Measurements from ENCODE around the gene PIAS1.

PIAS1 gene

GRCh38 chr15:68113273-68113672 lies 59.2 kb downstream of the PIAS1 start:
- POLR2A ChIA-PET, result no interaction called here
- TF ChIP-seq CTCF (IDR thresholded peaks at IDR 0.05; ENCODE audit: control extremely low read depth, extremely low read depth, low read depth, missing control alignments), result no peak
- CTCF ChIA-PET, result interaction anchor here (0.9 to 2.1 kb wide), 4 partner anchors 31 to 249 kb away, joined by 3 to 4 read pairs (median 4); no protein-coding TSS in a partner anchor
- DNase-seq (ENCODE audit: extremely low spot score), result no peak

- no peak for DNase-seq (ENCODE audit: extremely low spot score)
- CTCF ChIA-PET, result interaction anchor here (0.9 to 2.1 kb wide), 3 partner anchors 13 to 250 kb away, joined by 3 to 4 read pairs (median 4); no protein-coding TSS in a partner anchor
- POLR2A ChIA-PET, result no interaction called here
- no peak for TF ChIP-seq CTCF (IDR thresholded peaks at IDR 0.05; ENCODE audit: control extremely low read depth, extremely low read depth, low read depth, missing control alignments)
These were observed 59.6 kb downstream of the PIAS1 start for GRCh38 chr15:68113751-68114150.

- no peak for TF ChIP-seq CTCF (IDR thresholded peaks at IDR 0.05; ENCODE audit: control extremely low read depth, extremely low read depth, low read depth, missing control alignments)
- peak; percentile 18 for DNase-seq (ENCODE audit: extremely low spot score)
- CTCF ChIA-PET, result interaction anchor here (1.2 to 2.1 kb wide), 3 partner anchors 12 to 250 kb away, joined by 3 to 4 read pairs (median 4); no protein-coding TSS in a partner anchor
- POLR2A ChIA-PET, result no interaction called here
These were observed 60.2 kb downstream of the PIAS1 start for GRCh38 chr15:68114356-68114755.

GRCh38 chr15:68114840-68115239 lies 60.7 kb downstream of the PIAS1 start:
- ChIA-PET CTCF (interaction anchor here (1.2 to 1.3 kb wide), 2 partner anchors 12 to 36 kb away, joined by 3 to 4 read pairs; no protein-coding TSS in a partner anchor), POLR2A (no interaction called here)
- TF ChIP-seq CTCF (IDR thresholded peaks at IDR 0.05; ENCODE audit: control extremely low read depth, extremely low read depth, low read depth, missing control alignments), result no peak
- no peak for DNase-seq (ENCODE audit: extremely low spot score)

GRCh38 chr15:68124700-68125099 lies 70.6 kb downstream of the PIAS1 start:
- DNase-seq (ENCODE audit: extremely low spot score), result no peak
- ChIA-PET CTCF (no interaction called here), POLR2A (no interaction called here)
- no peak for TF ChIP-seq CTCF (IDR thresholded peaks at IDR 0.05; ENCODE audit: control extremely low read depth, extremely low read depth, low read depth, missing control alignments)

- DNase-seq (ENCODE audit: extremely low spot score), result no peak
- TF ChIP-seq CTCF (IDR thresholded peaks at IDR 0.05; ENCODE audit: control extremely low read depth, extremely low read depth, low read depth, missing control alignments), result no peak
- ChIA-PET CTCF (interaction anchor here (1.4 to 2.6 kb wide), 2 partner anchors 12 to 28 kb away, joined by 4 to 14 read pairs; no protein-coding TSS in a partner anchor), POLR2A (no interaction called here)
These were observed 72.3 kb downstream of the PIAS1 start for GRCh38 chr15:68126396-68126795.

Data from GM10248 (cell line).